ENCODE results near the gene NMNAT2. TPM values are rescaled to one million over a fixed set of nuclear protein-coding genes. Genes with fewer than 3 reads are reported as not detected.

Gene NMNAT2
- total RNA-seq, 1 experiment from 2014 or later: 11.4 TPM

- TF ChIP-seq CTCF (conservative IDR thresholded peaks at IDR 0.05): no peak
- WGBS (ENCODE audit: extremely low coverage, insufficient read length, low lambda C conversion rate): no CpG with 5 or more reads among the region's 7 CpGs
- Histone ChIP-seq H2BK12ac (ENCODE audit: insufficient read length, low read depth, low read length) (no peak overlapping the region), H3K4me2 (ENCODE audit: insufficient read depth, insufficient read length, low read length) (no peak overlapping the region), H2BK5ac (ENCODE audit: insufficient read length, low read length) (no peak overlapping the region), H3K23ac (ENCODE audit: insufficient read length, low read depth, low read length) (no peak overlapping the region), H3T11ph (ENCODE audit: low read length) (no peak overlapping the region), H3K23me2 (ENCODE audit: insufficient read length, low read depth, low read length, poor library complexity, severe bottlenecking) (no peaks in the 10 kb centered on the region), H3K4ac (ENCODE audit: low read depth, low read length) (no peak overlapping the region), H3K79me2 (ENCODE audit: insufficient read depth, low read length) (no peaks in the 10 kb centered on the region), H2BK120ac (ENCODE audit: low read depth, low read length, poor library complexity, severe bottlenecking) (no peak overlapping the region), H3K79me1 (ENCODE audit: insufficient read depth, low read depth, low read length, poor library complexity, severe bottlenecking) (no peaks in the 10 kb centered on the region), H3K14ac (ENCODE audit: insufficient read depth, low read length) (no peak overlapping the region), H3K27me3 (ENCODE audit: insufficient read depth, low read length) (no peaks in the 10 kb centered on the region), H2AK5ac (ENCODE audit: insufficient read length, low read length) (no peak overlapping the region), H4K20me1 (ENCODE audit: control insufficient read depth, insufficient read depth, insufficient read length) (no peaks in the 10 kb centered on the region), H4K91ac (ENCODE audit: insufficient read length, low read depth, low read length) (no peak overlapping the region), H3K18ac (ENCODE audit: insufficient read length, low read depth, low read length) (no peak overlapping the region), H3K27ac (ENCODE audit: insufficient read length, low read depth, low read length) (no peak overlapping the region), H3K4me1 (ENCODE audit: insufficient read depth, low read length) (no peaks in the 10 kb centered on the region), H3K56ac (ENCODE audit: insufficient read length, low read depth, low read length) (no peak overlapping the region), H2AFZ (ENCODE audit: low read length) (no peak overlapping the region), H2BK15ac (ENCODE audit: low read depth, low read length) (no peak overlapping the region), H2BK20ac (ENCODE audit: low read depth, low read length, poor library complexity, severe bottlenecking) (no peak overlapping the region), H3K9me3 (ENCODE audit: control insufficient read depth, low read depth, low read length) (no peaks in the 10 kb centered on the region), H3K9ac (ENCODE audit: extremely low read depth, insufficient read length, low read length) (no peak overlapping the region), H4K8ac (replicated peaks; ENCODE audit: insufficient read length, low read depth, low read length) (no peak overlapping the region), H4K5ac (ENCODE audit: insufficient read length, low read depth, low read length) (no peak overlapping the region)
- H3K36me3 Mint-ChIP-seq (ENCODE audit: insufficient read depth in 1 of 3, low read depth in 3 of 3): no peaks in the 10 kb centered on the region
- H3K9me3 Mint-ChIP-seq: no peaks in the 10 kb centered on the region
- H3K27me3 Mint-ChIP-seq (ENCODE audit: low read depth): no peaks in the 10 kb centered on the region
- no peak overlapping the region for H3K4me3 Mint-ChIP-seq
- H3K4me1 Mint-ChIP-seq: peaks cover 6 to 11% of the 10 kb centered on the region in 2 experiments
- no peak for DNase-seq
- no peak overlapping the region; a peak in 1 of 7 replicates for H3K27ac Mint-ChIP-seq
These were observed 150.3 kb downstream of the NMNAT2 start for GRCh38 chr1:183267646-183268431.
